B cell (primary cell): ENCODE data around the gene PCDHGA8. TPM values are rescaled to one million over a fixed set of nuclear protein-coding genes. Genes with fewer than 3 reads are reported as not detected.
A peak's percentile ranks its signal among the peaks of the same experiment; 100 is the strongest.

ENCODE experiments used
- ATAC-seq: fragments of 200-7000 bp; cut with Tn5 transposase; one replicate; pipeline ENCODE4 v1.10.0; 2021; ENCODE audit warnings: low read depth, mild to moderate bottlenecking, moderate number of reproducible peaks, moderate library complexity
- CTCF ChIA-PET: fragments of 350-600 bp; sonication (Branson Sonifier 250); formaldehyde crosslinking; loops from one replicate; lab custom pipeline; 2021; ENCODE audit warnings: antibody characterized with exemption, inconsistent platforms; lab: Charles Lee
- POLR2A ChIA-PET: fragments of 350-600 bp; sonication (Branson Sonifier 250); formaldehyde crosslinking; loops from one replicate; lab custom pipeline; 2021; ENCODE audit warnings: antibody characterized with exemption; lab: Charles Lee
- DNase-seq: peaks from one replicate; pipeline ENCODE4 v3.0.0; 2013
- H2AFZ ChIP-seq: 2 replicates; pipeline ENCODE4 v1.6.1; 2012; ENCODE audit warnings: mild to moderate bottlenecking, low read depth, low read length; ENCODE audit not compliant: insufficient read depth, poor library complexity, severe bottlenecking
- H3K27ac ChIP-seq, 2 donors: 1 replicate in 1 of 2; 2 replicates in 1 of 2; pipeline ENCODE4 v1.5.1; 2012 to 2013; ENCODE audit warnings: low read length in 2 of 2, mild to moderate bottlenecking in 2 of 2, moderate library complexity in 1 of 2
- H3K27me3 ChIP-seq, 4 experiments: fragments of 200-600 bp in 1 of 4; sonication (generic) in 1 of 4; replicated peaks in 1 of 4; 1 replicate in 2 of 4; 2 replicates in 2 of 4; pipeline versions ENCODE4 v1.6.1 to v1.7.0; 2013 to 2016; ENCODE audit warnings: low read length in 3 of 4, mild to moderate bottlenecking in 2 of 4, mixed read lengths in 1 of 4, moderate library complexity in 1 of 4; ENCODE audit not compliant: insufficient read depth in 4 of 4, control insufficient read depth in 3 of 4; ENCODE audit errors: control extremely low read depth in 1 of 4
- H3K36me3 ChIP-seq, 2 experiments: replicated peaks in 1 of 2; 1 replicate in 1 of 2; 2 replicates in 1 of 2; pipeline versions ENCODE4 v1.6.1 to v1.7.1; 2013; ENCODE audit warnings: low read length in 1 of 2; ENCODE audit not compliant: insufficient read depth in 2 of 2, control insufficient read depth in 1 of 2; ENCODE audit errors: control extremely low read depth in 1 of 2, extremely low read depth in 1 of 2
- H3K4me1 ChIP-seq, 2 donors: fragments of 200-600 bp in 1 of 2; sonication (generic) in 1 of 2; 1 replicate in 1 of 2; 2 replicates in 1 of 2; pipeline versions ENCODE4 v1.5.1 to v1.6.1; 2013 to 2017; ENCODE audit warnings: low read length in 2 of 2; ENCODE audit not compliant: control insufficient read depth in 2 of 2, insufficient read depth in 2 of 2
- H3K4me2 ChIP-seq: replicated peaks from 2 replicates; pipeline ENCODE3; 2012; ENCODE audit warnings: mild to moderate bottlenecking, low read depth, low read length; ENCODE audit not compliant: poor library complexity, severe bottlenecking
- H3K4me3 ChIP-seq, 5 experiments: fragments of 200-600 bp in 1 of 5; sonication (generic) in 1 of 5; 1 replicate in 3 of 5; 2 replicates in 2 of 5; pipeline versions ENCODE4 v1.5.1 to v1.7.0; 2011 to 2016; ENCODE audit warnings: low read length in 4 of 5, mild to moderate bottlenecking in 4 of 5, low read depth in 2 of 5, control low read depth in 1 of 5, moderate library complexity in 1 of 5; ENCODE audit not compliant: insufficient read depth in 1 of 5; ENCODE audit errors: control extremely low read depth in 1 of 5, extremely low read depth in 1 of 5
- H3K79me2 ChIP-seq: fragments of 200-600 bp; sonication (generic); one replicate; pipeline ENCODE4 v1.6.0; 2016; ENCODE audit warnings: low read length; ENCODE audit not compliant: control insufficient read depth, insufficient read depth
- H3K9ac ChIP-seq: fragments of 200-600 bp; sonication (generic); 2 replicates; pipeline ENCODE4 v1.6.1; 2017; ENCODE audit warnings: mild to moderate bottlenecking, low read length, moderate library complexity
- H3K9me3 ChIP-seq, 3 donors: one replicate each; pipeline versions ENCODE4 v1.6.1 to v1.7.1; 2013; ENCODE audit warnings: low read length in 2 of 3; ENCODE audit not compliant: control insufficient read depth in 2 of 3, insufficient read depth in 1 of 3; ENCODE audit errors: control extremely low read depth in 1 of 3
- H4K20me1 ChIP-seq: 2 replicates; pipeline ENCODE4 v1.6.0; 2012; ENCODE audit warnings: mild to moderate bottlenecking, low read length; ENCODE audit not compliant: insufficient read depth, control insufficient read depth, poor library complexity, severe bottlenecking
- H3K27ac Mint-ChIP-seq: one replicate; pipeline ENCODE4 v1.8.0; 2021; ENCODE audit warnings: mixed read lengths
- H3K27me3 Mint-ChIP-seq: one replicate; pipeline ENCODE4 v1.8.0; 2021; ENCODE audit warnings: mixed read lengths
- H3K4me1 Mint-ChIP-seq: one replicate; pipeline ENCODE4 v1.8.0; 2021; ENCODE audit warnings: mixed read lengths
- H3K4me3 Mint-ChIP-seq: one replicate; pipeline ENCODE4 v1.8.0; 2021; ENCODE audit warnings: mixed read lengths
- H3K9me3 Mint-ChIP-seq: one replicate; pipeline ENCODE4 v1.8.0; 2022; ENCODE audit warnings: mixed read lengths; ENCODE audit not compliant: insufficient read depth
- EZH2 ChIP-seq: IDR thresholded peaks from 2 replicates; pipeline ENCODE4 v1.6.1; 2012; ENCODE audit warnings: borderline replicate concordance, low read depth, mild to moderate bottlenecking, moderate library complexity, low read length; ENCODE audit not compliant: insufficient read depth, poor library complexity, severe bottlenecking
- WGBS: methylation state at CpG from one replicate; pipeline ENCODE4 v1.1.5; 2013; ENCODE audit warnings: missing lambda C conversion rate; ENCODE audit not compliant: insufficient coverage; 5-methylcytosine and 5-hydroxymethylcytosine counted together
- intact Hi-C: fragments of 100-400 bp; cut with micrococcal nuclease; formaldehyde crosslinking; loops from one replicate; pipeline ENCODE4 v1.10.0; 2022
- polyA plus RNA-seq: library from polyadenylated mRNA; depleted of rRNA; stranded (reverse); fragments of >200 nt; gene quantifications from 2 replicates; pipeline ENCODE4 v1.2.3, GENCODE V29; 2012
- total RNA-seq, 2 donors: library from RNA; stranded (reverse); fragments of 120-200 nt in 1 of 2; gene quantifications; 1 replicate in 1 of 2; 2 replicates in 1 of 2; pipeline versions ENCODE4 v1.2.3 to v1.2.4, GENCODE V29; 2013 to 2022
- TF ChIP-seq, protein P1 (sequence below): fragments of 200-600 bp; IDR thresholded peaks from one replicate; pipeline ENCODE4 v1.8.0; 2022; ENCODE audit warnings: antibody characterized with exemption, mild to moderate bottlenecking

Gene PCDHGA8
- total and polyA plus RNA-seq, 2 donors (not counting 1 experiment from before 2014, with no cell fraction given): 0.21 to 1.2 TPM

DNA sequence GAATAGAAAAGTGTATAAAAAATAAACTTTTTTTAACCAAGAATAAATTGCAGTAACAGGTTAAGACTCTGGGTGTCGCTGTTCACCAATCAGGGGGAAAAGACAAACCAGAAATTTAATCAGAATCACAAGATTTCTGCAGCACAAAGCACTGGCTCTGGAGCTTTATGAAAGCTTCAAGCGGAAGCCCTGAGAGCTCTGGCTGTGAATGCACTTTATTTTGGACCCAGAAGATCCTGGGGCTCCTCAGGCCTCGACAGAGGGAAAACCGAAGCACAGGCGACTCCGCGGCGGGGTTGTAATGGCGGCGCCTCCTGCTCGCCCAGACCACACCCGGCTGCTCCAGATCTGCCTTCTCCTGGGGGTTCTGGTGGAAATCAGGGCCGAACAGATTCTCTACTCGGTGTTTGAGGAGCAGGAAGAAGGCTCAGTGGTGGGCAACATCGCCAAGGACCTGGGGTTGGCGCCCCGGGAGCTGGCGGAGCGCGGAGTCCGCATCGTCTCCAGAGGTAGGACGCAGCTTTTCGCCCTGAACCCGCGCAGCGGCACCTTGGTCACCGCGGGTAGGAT lies 37.4 kb upstream of the PCDHGA8 start, which contains the start of gene PCDHGA4:
TSS of gene PCDHGA4 (plus strand) at position 122 of the 570 bp plus-strand sequence. CDS start at position 209, 87 bp downstream.
- Histone ChIP-seq H3K4me3 (no peak within 1 kb of the TSS), H4K20me1 (no peaks in the 10 kb centered on the region), H3K9ac (no peak within 1 kb of the TSS), H3K27me3 (peaks cover 0 to 58% (median 33%) of the 10 kb centered on the region in 4 experiments), H3K9me3 (peaks cover 2 to 48% (median 26%) of the 10 kb centered on the region in 3 donors), H3K27ac (no peak within 1 kb of the TSS), H3K79me2 (no peaks in the 10 kb centered on the region), H3K4me1 (no peaks in the 10 kb centered on the region), H3K36me3 (no peaks in the 10 kb centered on the region), H3K4me2 (no peak within 1 kb of the TSS), H2AFZ (peak within 1 kb of the TSS; percentile 20)
- POLR2A ChIA-PET: no interaction called here
- no peak for DNase-seq
- H3K4me1 Mint-ChIP-seq: peaks cover 2% of the 10 kb centered on the region
- no peak for TF ChIP-seq EZH2
- TF ChIP-seq, protein P1, sequence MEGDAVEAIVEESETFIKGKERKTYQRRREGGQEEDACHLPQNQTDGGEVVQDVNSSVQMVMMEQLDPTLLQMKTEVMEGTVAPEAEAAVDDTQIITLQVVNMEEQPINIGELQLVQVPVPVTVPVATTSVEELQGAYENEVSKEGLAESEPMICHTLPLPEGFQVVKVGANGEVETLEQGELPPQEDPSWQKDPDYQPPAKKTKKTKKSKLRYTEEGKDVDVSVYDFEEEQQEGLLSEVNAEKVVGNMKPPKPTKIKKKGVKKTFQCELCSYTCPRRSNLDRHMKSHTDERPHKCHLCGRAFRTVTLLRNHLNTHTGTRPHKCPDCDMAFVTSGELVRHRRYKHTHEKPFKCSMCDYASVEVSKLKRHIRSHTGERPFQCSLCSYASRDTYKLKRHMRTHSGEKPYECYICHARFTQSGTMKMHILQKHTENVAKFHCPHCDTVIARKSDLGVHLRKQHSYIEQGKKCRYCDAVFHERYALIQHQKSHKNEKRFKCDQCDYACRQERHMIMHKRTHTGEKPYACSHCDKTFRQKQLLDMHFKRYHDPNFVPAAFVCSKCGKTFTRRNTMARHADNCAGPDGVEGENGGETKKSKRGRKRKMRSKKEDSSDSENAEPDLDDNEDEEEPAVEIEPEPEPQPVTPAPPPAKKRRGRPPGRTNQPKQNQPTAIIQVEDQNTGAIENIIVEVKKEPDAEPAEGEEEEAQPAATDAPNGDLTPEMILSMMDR: peak; percentile 58
- H3K4me3 Mint-ChIP-seq: no peak within 1 kb of the TSS
- intact Hi-C loops: no loop called here
- peaks cover 54% of the 10 kb centered on the region for H3K27me3 Mint-ChIP-seq
- no peak within 1 kb of the TSS for H3K27ac Mint-ChIP-seq
- ATAC-seq: no peak
- H3K9me3 Mint-ChIP-seq: peaks cover 12% of the 10 kb centered on the region
- WGBS: 32% methylated on average over 29 of the region's 29 CpGs
- CTCF ChIA-PET: interaction anchor here (1.1 to 1.6 kb wide), 2 partner anchors 202 to 211 kb away, joined by 3 to 4 read pairs; no protein-coding TSS in a partner anchor

DNA sequence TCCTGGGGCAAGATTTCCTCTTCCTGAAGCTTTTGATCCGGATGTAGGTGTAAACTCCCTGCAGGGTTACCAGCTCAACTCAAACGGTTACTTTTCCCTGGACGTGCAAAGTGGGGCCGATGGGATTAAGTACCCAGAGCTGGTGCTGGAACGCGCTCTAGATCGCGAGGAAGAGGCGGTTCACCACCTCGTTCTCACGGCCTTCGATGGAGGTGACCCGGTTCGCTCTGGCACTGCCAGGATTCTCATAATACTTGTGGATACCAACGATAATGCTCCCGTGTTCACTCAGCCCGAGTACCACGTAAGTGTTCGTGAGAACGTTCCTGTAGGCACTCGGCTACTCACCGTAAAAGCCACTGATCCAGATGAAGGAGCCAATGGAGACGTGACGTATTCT lies 36.8 kb upstream of the PCDHGA8 start:
- no peaks in the 10 kb centered on the region for H4K20me1 ChIP-seq
- H3K27me3 ChIP-seq: peaks cover 0 to 58% (median 33%) of the 10 kb centered on the region in 4 experiments
- no peak overlapping the region for H3K4me2 ChIP-seq
- no peak overlapping the region for H3K4me3 ChIP-seq
- Mint-ChIP-seq H3K9me3 (peaks cover 12% of the 10 kb centered on the region), H3K27me3 (peaks cover 55% of the 10 kb centered on the region), H3K4me3 (no peak overlapping the region), H3K27ac (no peak overlapping the region), H3K4me1 (peaks cover 2% of the 10 kb centered on the region)
- POLR2A ChIA-PET: no interaction called here
- H3K27ac ChIP-seq: no peak overlapping the region
- 63% methylated on average over 24 of the region's 24 CpGs for WGBS
- TF ChIP-seq EZH2: no peak
- TF ChIP-seq, protein P1: no peak
- ATAC-seq (no peak), DNase-seq (no peak)
- H3K4me1 ChIP-seq: no peaks in the 10 kb centered on the region
- no peak overlapping the region for H2AFZ ChIP-seq
- H3K9ac ChIP-seq: no peak overlapping the region
- H3K79me2 ChIP-seq: no peaks in the 10 kb centered on the region
- CTCF ChIA-PET: interaction anchor here (1.1 to 1.6 kb wide), 2 partner anchors 202 to 210 kb away, joined by 3 to 4 read pairs; no protein-coding TSS in a partner anchor
- intact Hi-C loops: no loop called here
- H3K36me3 ChIP-seq: no peaks in the 10 kb centered on the region
- H3K9me3 ChIP-seq: peaks cover under 1 to 49% (median 29%) of the 10 kb centered on the region in 3 donors
